SK-N-SH treated with all-trans-retinoic acid at 6 μM for 48 hours (cell line): ENCODE measurements around the gene SELL.

ENCODE experiments used
- CSDC2 ChIP-seq: fragments of 250-450 bp; sonication (Bioruptor Pico); IDR thresholded peaks from 2 replicates; pipeline ENCODE4 v1.5.0; 2020; ENCODE audit warnings: mild to moderate bottlenecking, moderate library complexity
- PATZ1 ChIP-seq: fragments of 250-450 bp; sonication (Bioruptor Pico); IDR thresholded peaks from 2 replicates; pipeline ENCODE4 v1.8.0; 2020; ENCODE audit warnings: mild to moderate bottlenecking, moderate library complexity, borderline replicate concordance
- RARB ChIP-seq: fragments of 250-450 bp; sonication (Bioruptor Pico); IDR thresholded peaks from 2 replicates; pipeline ENCODE4 v1.8.0; 2021; ENCODE audit warnings: mild to moderate bottlenecking, moderate library complexity

DNA sequence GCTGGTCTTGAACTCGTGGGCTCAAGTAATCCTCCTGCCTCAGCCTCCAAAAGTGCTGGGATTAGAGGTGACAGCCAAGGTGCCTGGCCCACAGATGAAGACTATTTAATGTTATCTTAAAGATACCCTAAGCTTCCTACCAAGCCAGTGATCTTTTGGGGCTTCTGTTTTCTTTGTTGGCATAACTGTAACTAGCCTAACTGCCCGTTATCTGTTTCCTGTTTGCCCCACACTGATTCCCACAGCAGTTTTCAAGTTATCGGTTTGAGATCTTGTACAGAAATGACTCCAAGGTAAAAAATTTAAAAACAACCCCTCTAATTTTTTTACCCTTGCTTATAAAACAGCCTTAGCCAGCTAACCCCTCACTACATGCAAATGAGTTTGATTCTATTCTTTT, 12.4 kb downstream of the SELL start:
- TF ChIP-seq RARB (CRISPR knock-in tag), result no peak
- TF ChIP-seq CSDC2 (CRISPR knock-in tag), result no peak
- TF ChIP-seq PATZ1, result no peak
